HG03469 (cell line): ENCODE measurements around the gene RBM24.
"Not testable (repeated sequence)": the region's sequence is repeated elsewhere in the genome, so short reads cannot be mapped to it uniquely, and the experiment has no call there.

Experiments
- ATAC-seq: cut with Tn5 transposase; IDR thresholded peaks from one replicate; pipeline ENCODE4 v1.9.1; 2021; ENCODE audit warnings: mild to moderate bottlenecking, moderate library complexity, moderate number of reproducible peaks; ENCODE audit not compliant: unreplicated experiment

Gene RBM24

DNA sequence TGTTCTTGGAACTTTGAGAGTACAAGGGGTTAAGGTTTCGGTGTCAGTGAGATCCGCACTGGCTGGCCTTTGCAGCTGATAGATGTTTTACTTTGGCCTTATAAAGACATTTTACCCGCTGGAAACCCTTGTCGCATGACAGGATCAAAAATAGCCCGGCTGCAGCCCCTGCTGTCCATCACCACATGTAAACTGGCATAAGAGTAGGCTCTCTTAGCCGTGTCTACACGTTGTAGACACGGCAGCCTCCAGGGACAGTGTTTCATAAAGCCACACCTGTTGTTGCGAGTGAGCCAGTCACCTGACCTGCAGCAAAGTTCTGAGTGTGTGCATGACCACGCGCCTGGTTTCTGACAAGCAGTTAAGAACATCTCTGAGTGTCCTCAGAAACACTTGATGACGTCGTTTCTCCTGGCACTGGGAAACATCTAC, 8.5 kb downstream of the RBM24 start:
- ATAC-seq, result no peak

DNA sequence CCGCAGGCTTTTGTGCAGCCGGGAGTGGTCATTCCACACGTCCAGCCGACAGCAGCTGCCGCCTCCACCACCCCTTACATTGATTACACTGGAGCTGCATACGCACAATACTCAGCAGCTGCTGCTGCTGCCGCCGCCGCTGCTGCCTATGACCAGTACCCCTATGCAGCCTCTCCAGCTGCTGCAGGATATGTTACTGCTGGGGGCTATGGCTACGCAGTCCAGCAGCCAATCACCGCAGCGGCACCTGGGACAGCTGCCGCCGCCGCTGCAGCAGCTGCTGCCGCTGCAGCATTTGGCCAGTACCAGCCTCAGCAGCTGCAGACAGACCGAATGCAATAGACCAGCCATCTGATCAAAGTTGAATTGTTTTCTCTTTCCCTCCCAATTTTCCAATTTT, 10.6 kb downstream of the RBM24 start:
- no peak for ATAC-seq

DNA sequence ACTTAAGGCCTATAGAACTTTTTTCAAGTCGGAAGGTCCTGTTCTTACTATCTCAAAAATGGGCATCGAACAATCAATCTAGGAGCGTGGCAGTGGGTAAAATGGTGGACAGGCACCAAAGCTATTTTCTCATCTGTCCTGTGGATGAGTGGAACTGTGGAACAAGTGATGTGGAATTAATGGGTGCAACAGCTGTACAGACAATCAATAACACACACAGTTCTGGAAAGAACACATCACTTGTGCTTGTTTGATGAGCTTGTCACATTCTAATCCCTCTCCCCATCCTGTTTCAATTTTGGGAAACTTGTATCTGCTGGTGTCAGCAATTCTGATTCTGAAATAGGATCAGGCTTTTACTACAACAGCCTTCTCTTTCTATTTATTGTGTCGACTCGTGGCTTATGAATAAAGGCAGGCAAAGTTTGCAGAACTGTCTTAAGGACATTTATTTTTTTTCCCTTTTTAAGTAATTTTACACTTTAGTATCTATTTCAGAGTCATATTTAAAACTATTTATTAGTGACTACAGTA, 11.5 kb downstream of the RBM24 start:
- ATAC-seq, result no peak

DNA sequence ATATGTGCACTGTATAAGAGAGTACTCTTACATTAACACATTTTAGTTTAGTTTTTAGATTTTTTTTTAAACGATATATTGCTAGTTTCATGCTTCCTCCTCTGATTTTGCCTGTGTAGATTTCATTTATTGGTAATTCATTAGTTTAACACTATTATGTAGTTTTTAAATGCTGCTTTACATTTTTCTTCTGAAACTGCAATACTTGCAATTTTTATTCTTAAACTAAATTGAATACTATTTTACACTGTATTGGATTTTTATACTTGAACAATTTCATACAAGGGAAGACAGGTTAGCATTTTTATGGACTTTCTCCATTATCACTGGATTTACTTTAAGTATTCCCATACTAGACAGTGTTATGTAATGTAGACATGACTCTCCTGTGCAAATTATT, 12.2 kb downstream of the RBM24 start:
- no peak for ATAC-seq

DNA sequence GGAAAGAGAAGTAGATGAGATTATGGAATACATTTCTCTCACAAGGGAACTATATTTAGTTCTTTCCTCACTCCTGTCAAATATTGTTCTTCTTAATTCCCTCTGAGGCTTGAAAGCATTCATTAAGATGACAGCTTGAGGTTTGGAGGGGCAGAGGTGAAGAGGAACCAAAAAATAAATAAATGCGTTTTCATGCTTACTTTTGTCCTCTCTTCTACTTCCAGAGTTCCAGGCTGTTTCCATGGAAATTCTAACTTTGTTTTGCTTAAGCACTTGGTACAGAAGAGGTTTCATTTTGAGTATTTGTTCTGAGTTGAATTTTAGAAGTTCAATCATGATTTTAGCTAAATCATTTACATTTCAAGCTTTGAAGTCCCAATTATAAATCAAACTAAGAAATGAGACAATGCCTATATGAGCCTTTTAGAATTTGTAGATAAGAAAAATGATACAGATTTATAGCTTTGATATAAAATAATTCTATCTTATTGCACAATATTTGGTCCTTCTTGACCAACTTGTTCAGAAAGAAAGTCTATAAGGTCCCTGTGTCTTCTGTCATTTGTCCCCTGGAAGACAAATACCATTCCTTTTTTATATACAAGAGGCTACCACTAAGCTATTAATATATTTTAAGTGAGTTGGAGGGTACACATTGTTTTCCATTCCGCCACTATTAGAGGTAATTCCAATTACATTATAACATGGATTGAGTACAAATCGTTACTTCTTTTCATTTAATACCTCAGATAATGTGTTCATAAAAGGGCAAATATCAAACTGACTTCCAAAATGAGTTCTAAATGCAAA, 16.3 kb downstream of the RBM24 start:
- ATAC-seq, result no peak

DNA sequence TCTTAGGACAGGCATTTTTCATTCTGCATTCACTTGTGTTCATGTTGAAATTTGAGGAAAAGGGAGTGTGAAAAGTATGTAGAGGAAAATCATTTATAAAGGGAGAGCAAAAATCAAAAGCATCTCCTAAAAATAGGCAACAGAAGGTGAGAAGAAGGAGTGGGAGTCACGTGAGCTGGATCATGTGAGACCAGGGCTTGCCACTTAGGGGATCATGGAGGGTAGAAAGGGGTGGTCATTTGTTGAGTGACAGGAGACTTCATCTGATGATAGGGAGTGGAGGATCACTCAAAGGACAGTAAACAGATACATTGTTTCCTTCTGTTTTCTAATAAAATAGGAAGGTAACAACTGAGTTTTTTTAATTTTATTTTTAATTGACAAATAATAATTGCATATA, 17.1 kb downstream of the RBM24 start:
- ATAC-seq, result no peak

DNA sequence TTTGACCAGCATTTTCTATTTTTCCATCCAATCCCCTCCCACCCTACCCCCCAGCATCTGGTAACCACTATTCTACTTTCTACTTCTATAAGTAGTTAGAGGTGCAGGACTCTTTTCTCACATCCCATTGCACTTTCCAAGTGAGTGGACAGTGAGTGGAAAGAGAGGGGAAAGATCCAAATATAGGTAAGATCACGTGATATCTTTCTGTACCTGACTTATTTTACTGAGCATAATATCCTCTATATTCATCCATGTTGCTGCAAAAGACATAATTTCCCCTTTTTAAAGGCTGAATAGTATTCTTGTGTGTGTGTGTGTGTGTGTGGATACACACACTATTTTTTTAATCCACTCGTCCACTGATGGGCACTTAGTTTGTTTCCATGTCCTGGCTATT, 18.1 kb downstream of the RBM24 start:
- no peak for ATAC-seq

DNA sequence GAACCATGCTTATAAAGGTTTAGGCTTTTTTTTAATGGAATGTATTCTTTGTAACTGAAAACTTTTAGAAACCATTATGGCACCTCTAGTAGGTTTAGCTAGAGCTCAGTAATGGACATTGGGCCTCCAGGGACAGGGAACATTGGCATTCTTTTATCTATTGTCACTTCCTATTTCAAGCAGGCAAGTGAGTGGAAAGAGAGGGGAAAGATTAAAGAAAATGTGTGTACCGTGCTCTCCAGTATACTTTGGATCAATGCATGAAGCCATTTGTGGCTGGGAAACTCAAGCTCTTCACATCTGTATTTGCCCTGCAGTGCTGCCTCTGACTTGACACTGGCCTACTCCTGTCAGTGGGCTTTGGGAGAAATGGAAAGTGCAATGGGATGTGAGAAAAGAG, 18.6 kb downstream of the RBM24 start:
- ATAC-seq, result no peak

DNA sequence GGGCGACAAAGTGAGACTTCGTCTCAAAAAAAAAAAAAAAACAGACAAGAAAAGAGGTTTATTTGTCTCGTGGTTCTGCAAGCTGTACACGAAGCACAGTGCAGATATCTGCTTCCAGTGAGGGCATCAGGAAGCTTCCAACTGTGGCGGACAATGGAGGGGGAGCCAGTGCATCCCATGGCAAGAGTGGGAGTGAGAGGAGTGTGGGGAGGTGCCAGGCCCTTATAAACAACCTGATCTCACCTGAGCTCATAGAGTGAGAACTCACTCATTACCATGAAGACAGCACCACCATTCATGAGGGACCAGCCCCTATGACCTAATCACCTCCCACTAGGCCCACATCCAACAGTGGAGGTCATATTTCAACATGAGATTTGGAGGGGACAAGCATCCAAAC, 19.5 kb downstream of the RBM24 start:
- no peak for ATAC-seq

DNA sequence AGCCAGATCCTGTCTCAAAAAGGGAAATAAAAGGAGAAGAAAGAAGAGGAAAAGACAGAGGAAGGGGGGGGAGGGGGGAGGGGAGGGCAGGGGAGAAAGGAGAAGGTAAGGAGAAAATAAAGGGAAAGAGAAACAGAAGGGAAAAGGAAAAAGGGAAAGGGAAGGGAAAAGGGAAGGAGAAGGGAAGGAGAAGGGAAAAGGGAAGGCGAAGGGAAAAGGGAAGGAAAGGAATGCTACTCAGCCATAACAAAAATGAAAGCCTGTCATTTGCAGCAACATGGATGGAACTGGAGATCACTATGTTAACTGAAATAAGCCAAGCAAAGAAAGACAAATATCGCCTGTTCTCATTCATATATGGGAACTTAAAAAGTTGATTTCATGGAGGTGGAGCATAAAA, 22.3 kb downstream of the RBM24 start:
- no peak for ATAC-seq

DNA sequence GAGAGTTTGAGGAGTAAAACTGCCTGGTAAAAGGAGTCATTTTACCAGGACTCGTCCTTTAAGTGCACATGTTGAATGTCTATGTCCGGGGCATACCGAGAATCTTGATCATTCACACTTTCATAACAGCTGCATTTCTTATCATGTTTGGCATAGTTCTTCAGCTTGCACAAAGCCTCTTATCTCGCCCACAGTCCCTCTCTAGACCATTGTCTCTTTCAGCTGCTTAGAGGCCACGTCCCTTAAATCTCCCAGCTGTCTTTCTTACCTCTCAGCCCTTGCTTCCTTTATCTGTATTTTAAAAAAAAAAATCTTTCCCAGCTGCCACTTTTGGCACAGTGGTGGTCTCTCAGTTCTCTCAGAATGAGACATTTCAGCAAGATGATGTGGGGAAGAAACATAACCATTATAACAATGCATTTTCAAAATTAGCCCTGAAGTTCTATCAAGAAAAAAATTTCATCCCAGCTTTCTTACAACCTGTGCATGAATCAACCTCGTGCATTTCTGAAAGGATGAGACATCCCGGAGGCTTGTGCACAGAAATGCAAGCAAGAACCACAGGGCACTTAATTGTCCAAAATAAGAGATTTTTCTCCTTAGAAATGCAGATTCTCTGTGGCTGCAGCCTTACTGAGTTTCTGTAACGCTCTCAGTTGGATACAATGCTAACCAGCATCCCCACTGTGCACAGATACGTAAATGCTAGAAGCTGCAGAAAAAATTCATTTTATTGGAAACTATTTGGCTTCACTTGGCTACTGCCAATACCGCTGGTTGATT, 24.2 kb downstream of the RBM24 start:
- ATAC-seq, result no peak

DNA sequence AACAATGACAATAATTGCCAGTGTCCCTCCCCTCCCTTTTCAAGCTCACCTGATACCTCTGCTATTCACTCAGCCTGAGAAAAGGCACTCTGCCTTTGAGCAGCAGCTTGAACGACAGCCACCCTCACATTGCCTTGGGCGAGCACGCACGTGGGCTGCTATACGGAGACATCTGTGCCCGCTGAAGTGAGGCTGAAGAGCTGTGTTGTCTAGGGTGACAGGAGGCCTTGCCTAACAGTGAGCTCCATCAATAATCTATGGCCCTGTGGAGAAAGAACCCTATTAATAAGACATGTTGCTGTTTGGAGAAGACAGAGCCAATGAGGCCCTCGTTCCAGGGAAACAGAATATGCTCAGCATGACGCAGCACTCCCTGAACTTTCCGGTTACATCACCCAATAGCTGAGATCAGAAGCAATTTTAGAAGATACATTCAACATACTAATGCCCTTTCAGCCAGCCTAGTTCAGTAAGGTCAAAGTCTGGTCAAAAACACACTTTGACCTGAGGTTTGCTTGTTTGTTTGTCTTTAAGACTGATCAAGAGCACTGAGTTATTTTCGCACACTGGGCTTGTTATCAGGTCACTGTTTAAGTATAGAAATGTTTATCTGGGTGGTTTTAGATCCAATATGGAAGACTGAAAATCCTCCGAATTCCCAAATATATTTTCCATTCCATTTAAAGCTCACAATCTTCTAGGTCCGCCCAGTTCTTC, 30.6 kb downstream of the RBM24 start:
- ATAC-seq, result no peak

DNA sequence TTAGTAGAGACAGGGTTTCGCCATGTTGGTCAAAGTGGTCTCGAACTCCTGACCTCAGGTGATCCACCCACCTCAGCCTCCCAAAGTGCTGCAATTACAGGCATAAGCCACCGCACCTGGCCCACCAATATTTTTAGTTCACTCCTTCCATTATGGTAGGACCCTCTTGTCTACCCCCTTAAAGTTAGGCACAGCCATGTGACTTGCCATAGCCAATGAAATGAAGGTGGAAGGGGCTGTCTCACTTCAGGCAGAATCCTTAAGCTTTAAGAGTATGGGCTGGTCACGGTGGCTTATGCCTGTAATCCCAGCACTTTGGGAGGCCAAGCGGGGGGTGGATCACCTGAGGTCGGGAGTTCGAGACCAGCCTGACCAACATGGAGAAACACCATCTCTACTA, 32.1 kb downstream of the RBM24 start:
- not testable (repeated sequence) for ATAC-seq

DNA sequence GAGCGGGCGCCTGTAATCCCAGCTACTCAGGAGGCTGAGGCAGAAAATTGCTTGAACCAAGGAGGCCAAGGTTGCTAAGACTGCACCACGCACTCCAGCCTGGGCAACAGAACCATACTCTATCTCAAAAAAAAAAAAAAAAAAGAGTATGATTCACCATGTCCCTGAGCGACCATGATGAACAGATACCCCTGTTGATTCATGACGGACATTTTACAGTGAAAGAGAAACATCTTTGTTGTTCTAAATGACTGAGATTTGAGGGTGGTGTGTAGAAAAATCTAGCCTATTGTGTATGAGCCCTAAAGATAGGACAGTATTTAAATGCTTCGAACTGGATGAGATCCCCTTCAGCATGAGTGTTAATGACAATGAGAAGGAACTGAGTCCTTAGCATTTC, 32.8 kb downstream of the RBM24 start:
- ATAC-seq, result no peak

DNA sequence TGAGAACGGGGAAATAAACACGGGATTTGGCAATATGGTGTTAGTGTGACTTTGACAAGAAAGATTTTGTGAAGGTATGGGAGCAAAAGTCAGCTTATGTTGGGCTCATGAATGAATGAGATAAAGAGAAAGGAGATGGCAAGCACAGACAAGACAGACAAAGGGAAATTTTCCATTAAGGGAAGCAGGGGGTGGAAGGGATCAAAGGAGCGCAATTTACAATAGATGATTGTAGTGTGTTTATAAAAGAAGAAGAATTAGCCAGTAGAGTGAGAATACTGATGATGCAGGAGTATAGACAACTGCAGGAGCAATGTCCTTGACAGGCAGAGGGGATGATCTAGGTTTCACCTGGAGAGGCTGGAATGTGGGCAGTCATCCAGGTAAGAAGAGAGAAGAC, 34.1 kb downstream of the RBM24 start:
- ATAC-seq, result no peak

DNA sequence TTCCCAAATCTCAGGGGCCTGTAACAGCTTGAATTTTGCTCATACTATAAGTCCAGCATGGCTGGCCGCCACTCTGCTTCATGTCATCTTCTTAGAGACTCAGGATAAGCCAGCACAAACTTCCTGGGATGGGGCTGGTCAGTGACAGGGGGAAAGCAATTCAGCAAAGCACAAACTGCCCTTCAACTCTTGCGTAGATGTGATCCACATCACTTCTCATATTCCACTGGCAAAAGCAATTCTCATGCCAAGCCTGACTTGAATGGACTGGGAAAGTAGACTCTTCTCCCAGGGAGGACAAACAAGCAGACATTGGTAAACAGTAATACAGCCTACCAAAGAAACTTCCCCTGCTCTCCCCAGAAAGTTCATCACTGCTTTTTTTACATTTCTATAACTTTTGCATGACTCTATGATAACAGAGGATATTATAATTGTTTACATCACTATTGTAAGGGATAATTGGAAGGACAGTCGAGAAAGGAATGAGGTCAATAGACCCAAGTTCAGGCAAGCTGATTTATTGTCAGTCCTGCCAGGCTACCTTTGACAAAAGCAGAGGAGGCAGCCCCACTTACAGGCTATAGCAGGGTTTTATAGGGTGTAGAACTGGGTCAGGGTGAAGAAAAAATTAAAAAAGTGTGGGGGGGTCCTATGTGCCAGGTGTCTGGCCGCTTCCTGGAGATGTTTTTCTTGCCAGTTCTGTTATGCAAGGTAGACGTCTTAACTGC, 37.4 kb downstream of the RBM24 start:
- ATAC-seq, result no peak

DNA sequence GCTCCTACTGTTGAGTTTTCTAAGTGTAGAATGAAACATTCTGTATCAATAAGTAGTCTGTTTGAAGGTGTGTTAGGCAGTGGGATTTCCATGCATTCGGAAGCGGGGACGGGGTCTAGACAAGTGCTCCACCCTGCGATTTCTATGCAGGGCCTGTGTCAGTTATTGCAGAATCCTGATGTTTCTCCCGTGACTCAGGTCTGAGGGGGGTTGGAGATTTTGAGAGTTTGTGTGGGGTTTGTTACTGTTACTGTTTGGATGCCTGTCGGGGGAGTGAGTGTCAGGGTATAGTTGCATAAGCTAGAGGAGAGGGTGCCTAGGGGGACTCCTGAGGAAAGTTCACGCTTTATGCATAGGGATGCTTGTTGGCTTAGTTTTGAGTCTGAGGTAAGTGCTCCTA, 39.1 kb downstream of the RBM24 start:
- ATAC-seq, result not testable (repeated sequence)

DNA sequence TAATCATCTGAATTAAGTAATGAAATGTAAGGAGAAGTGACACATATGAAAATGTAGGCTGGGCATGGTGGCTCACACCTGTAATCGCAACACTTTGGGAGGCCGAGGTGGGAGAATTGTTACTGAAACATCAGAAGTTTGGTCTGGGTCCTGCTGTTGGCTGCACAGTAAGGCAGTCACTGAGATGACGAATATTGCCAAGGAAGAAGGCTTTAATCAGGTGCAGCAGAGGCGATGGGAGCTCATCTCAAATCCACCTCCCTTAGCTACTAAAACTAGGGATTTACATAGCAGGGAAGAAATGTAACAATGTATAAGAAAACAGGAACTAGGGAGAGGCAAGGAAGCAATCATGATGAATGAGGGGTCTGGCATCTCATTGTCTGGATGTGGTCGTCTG, 50.1 kb downstream of the RBM24 start:
- no peak for ATAC-seq

DNA sequence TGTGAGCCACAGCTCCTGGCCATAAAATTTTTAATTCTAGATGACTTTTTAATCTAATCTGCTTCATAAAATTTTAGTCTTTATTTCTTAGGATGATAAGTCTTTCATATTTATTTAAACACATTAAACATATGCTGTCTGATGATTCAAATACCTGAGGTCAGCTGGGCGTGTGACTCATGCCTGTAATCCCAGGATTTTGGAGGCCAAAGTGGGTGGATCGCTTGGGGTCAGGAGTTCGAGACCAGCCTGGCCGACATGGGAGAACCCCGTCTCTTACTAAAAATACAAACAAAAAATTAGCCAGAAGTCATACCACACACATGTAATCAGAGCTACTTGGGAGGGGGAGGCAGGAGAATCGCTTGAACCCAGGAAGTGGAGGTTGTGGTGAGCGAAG, 53.1 kb downstream of the RBM24 start:
- no peak for ATAC-seq

DNA sequence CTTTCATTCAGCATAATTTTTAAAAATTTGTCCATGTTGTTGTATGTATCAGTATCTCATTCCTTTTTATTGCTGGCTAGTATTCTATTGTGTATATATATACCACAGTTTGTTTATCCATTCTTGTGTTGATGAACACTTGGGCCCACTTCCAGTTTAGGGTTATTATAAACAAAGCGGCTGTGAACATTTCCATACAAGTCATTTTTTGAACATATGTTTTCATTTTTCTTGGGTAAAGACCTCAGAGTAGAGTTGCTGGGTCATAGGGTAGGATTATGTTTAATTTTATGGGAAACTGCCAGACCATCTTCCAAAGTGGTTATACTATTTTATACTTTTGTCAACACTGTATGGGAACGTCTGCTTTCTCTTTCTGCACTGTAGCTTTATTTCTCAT, 55.3 kb downstream of the RBM24 start:
- ATAC-seq, result no peak

DNA sequence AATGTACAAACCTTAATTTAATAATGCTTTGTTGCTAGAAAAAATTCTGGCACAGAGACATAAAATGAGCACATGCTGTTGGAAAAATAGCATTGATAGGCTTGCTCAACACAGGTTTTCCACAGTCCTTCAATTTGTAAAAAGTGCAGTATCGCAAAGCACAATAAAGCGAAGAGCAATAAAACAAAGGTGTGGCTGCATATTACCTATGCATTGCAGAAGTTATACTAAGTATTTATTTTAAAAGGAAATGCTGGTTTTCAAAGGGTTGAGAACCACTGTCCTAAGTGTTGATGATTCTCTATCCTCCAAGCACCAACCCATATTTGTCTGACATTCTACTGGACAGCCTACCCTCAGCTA, 58.1 kb downstream of the RBM24 start:
- no peak for ATAC-seq
